Activated T-helper 2 cell treated with anti-CD3 and anti-CD28 coated beads, Interferon-gamma antibody, Interleukin-2, Interleukin-4, amounts not matched to agents 10 μg/mL and 5 μg/mL and 100 μg/mL, durations not matched to agents 14 hours and 24 hours and 36 hours (primary cell): ENCODE data around the gene CHRD. TPM values are rescaled to one million over a fixed set of nuclear protein-coding genes. Genes with fewer than 3 reads are reported as not detected.
"Not testable (repeated sequence)": the region's sequence is repeated elsewhere in the genome, so short reads cannot be mapped to it uniquely, and the experiment has no call there.

Experiments
- DNase-seq: peaks from one replicate; pipeline ENCODE4 v3.0.0; 2021; ENCODE audit warnings: low spot score
- H3K27ac Mint-ChIP-seq: one replicate; pipeline ENCODE4 v1.8.0; 2021; ENCODE audit warnings: mixed read lengths
- H3K27me3 Mint-ChIP-seq: one replicate; pipeline ENCODE4 v1.8.0; 2021; ENCODE audit warnings: low read depth, mixed read lengths
- H3K36me3 Mint-ChIP-seq: one replicate; pipeline ENCODE4 v1.8.0; 2021; ENCODE audit warnings: low read depth, mixed read lengths
- H3K4me1 Mint-ChIP-seq: one replicate; pipeline ENCODE4 v1.8.0; 2021; ENCODE audit warnings: low read depth, mixed read lengths
- H3K4me3 Mint-ChIP-seq: one replicate; pipeline ENCODE4 v1.8.0; 2021; ENCODE audit warnings: low read depth, mild to moderate bottlenecking, moderate library complexity, mixed read lengths
- H3K9me3 Mint-ChIP-seq: one replicate; pipeline ENCODE4 v1.8.0; 2021; ENCODE audit warnings: mixed read lengths
- intact Hi-C: fragments of 100-400 bp; cut with micrococcal nuclease; formaldehyde crosslinking; loops from one replicate; pipeline ENCODE4 v1.15.1; 2023
- total RNA-seq: library from RNA; stranded (reverse); gene quantifications from 2 replicates; pipeline ENCODE4 v1.2.3, GENCODE V29; 2022

Gene CHRD
- total RNA-seq, 1 donor from 2014 or later: not detected

GRCh38 chr3:184339001-184339400, 40.9 kb upstream of the CHRD start:
- Mint-ChIP-seq H3K4me1 (peaks cover 34% of the 10 kb centered on the region), H3K27ac (peak overlapping the region; percentile 2), H3K4me3 (no peak overlapping the region), H3K36me3 (peaks cover 14% of the 10 kb centered on the region), H3K27me3 (no peaks in the 10 kb centered on the region), H3K9me3 (no peaks in the 10 kb centered on the region)
- no peak for DNase-seq
- intact Hi-C loops: no loop called here

GRCh38 chr3:184339451-184340135, 40.3 kb upstream of the CHRD start:
- H3K36me3 Mint-ChIP-seq, H3K27me3 Mint-ChIP-seq, H3K27ac Mint-ChIP-seq, H3K9me3 Mint-ChIP-seq, intact Hi-C loops, DNase-seq, H3K4me3 Mint-ChIP-seq: not testable (repeated sequence)
- peaks cover 28% of the 10 kb centered on the region for H3K4me1 Mint-ChIP-seq

- Mint-ChIP-seq H3K4me1 (peaks cover 15% of the 10 kb centered on the region), H3K27ac (no peak overlapping the region), H3K36me3 (peaks cover 10% of the 10 kb centered on the region), H3K4me3 (no peak overlapping the region), H3K27me3 (no peaks in the 10 kb centered on the region), H3K9me3 (no peaks in the 10 kb centered on the region)
- DNase-seq: no peak
- intact Hi-C loops: no loop called here
These were observed 37.9 kb upstream of the CHRD start for GRCh38 chr3:184341925-184342324.

- Mint-ChIP-seq H3K36me3 (peaks cover 3% of the 10 kb centered on the region), H3K4me1 (peaks cover 10% of the 10 kb centered on the region), H3K27me3 (no peaks in the 10 kb centered on the region), H3K4me3 (no peak overlapping the region), H3K27ac (no peak overlapping the region), H3K9me3 (no peaks in the 10 kb centered on the region)
- intact Hi-C loops: no loop called here
- DNase-seq: no peak
These were observed 36.5 kb upstream of the CHRD start for GRCh38 chr3:184343200-184343876.

- Mint-ChIP-seq H3K4me1 (peaks cover 10% of the 10 kb centered on the region), H3K9me3 (no peaks in the 10 kb centered on the region), H3K27ac (no peak overlapping the region), H3K27me3 (no peaks in the 10 kb centered on the region), H3K4me3 (no peak overlapping the region), H3K36me3 (peaks cover 3% of the 10 kb centered on the region)
- intact Hi-C loops: no loop called here
- DNase-seq: no peak
These were observed 35.1 kb upstream of the CHRD start for GRCh38 chr3:184344579-184345316.

GRCh38 chr3:184345317-184346144, 34.3 kb upstream of the CHRD start:
- DNase-seq: no peak
- intact Hi-C loops: no loop called here
- H3K27me3 Mint-ChIP-seq: no peaks in the 10 kb centered on the region
- H3K36me3 Mint-ChIP-seq: peaks cover 3% of the 10 kb centered on the region
- no peak overlapping the region for H3K4me3 Mint-ChIP-seq
- H3K4me1 Mint-ChIP-seq: peaks cover 10% of the 10 kb centered on the region
- no peaks in the 10 kb centered on the region for H3K9me3 Mint-ChIP-seq
- no peak overlapping the region for H3K27ac Mint-ChIP-seq

- Mint-ChIP-seq H3K4me1 (peaks cover 6% of the 10 kb centered on the region), H3K9me3 (no peaks in the 10 kb centered on the region), H3K36me3 (peaks cover 3% of the 10 kb centered on the region), H3K27me3 (no peaks in the 10 kb centered on the region), H3K27ac (no peak overlapping the region), H3K4me3 (no peak overlapping the region)
- no peak for DNase-seq
- intact Hi-C loops: no loop called here
These were observed 33.2 kb upstream of the CHRD start for GRCh38 chr3:184346480-184347190.

- DNase-seq: no peak
- Mint-ChIP-seq H3K27me3 (no peaks in the 10 kb centered on the region), H3K9me3 (no peaks in the 10 kb centered on the region), H3K4me3 (no peak overlapping the region), H3K36me3 (peaks cover 3% of the 10 kb centered on the region), H3K4me1 (peaks cover 6% of the 10 kb centered on the region), H3K27ac (no peak overlapping the region)
- intact Hi-C loops: no loop called here
These were observed 32.4 kb upstream of the CHRD start for GRCh38 chr3:184347321-184348056.

GRCh38 chr3:184348057-184348382, 31.8 kb upstream of the CHRD start:
- H3K4me3 Mint-ChIP-seq: no peak overlapping the region
- no peaks in the 10 kb centered on the region for H3K27me3 Mint-ChIP-seq
- intact Hi-C loops: no loop called here
- H3K27ac Mint-ChIP-seq: no peak overlapping the region
- DNase-seq: no peak
- H3K9me3 Mint-ChIP-seq: no peaks in the 10 kb centered on the region
- peaks cover 6% of the 10 kb centered on the region for H3K4me1 Mint-ChIP-seq
- H3K36me3 Mint-ChIP-seq: peaks cover 3% of the 10 kb centered on the region

- intact Hi-C loops: no loop called here
- Mint-ChIP-seq H3K27ac (no peak overlapping the region), H3K9me3 (no peaks in the 10 kb centered on the region), H3K27me3 (no peaks in the 10 kb centered on the region), H3K4me1 (peaks cover 8% of the 10 kb centered on the region), H3K4me3 (no peak overlapping the region), H3K36me3 (peaks cover 3% of the 10 kb centered on the region)
- DNase-seq: no peak
These were observed 30.0 kb upstream of the CHRD start for GRCh38 chr3:184349563-184350470.

GRCh38 chr3:184350618-184351017, 29.2 kb upstream of the CHRD start:
- intact Hi-C loops: no loop called here
- peaks cover under 1% of the 10 kb centered on the region for H3K36me3 Mint-ChIP-seq
- no peaks in the 10 kb centered on the region for H3K9me3 Mint-ChIP-seq
- no peak overlapping the region for H3K27ac Mint-ChIP-seq
- peaks cover 8% of the 10 kb centered on the region for H3K4me1 Mint-ChIP-seq
- H3K27me3 Mint-ChIP-seq: no peaks in the 10 kb centered on the region
- no peak for DNase-seq
- H3K4me3 Mint-ChIP-seq: no peak overlapping the region
